HG02938 (cell line): Measurements from ENCODE around the gene PRIMA1.

ENCODE experiments used
- ATAC-seq: cut with Tn5 transposase; IDR thresholded peaks from one replicate; pipeline ENCODE4 v1.9.1; 2021; ENCODE audit warnings: mild to moderate bottlenecking, moderate library complexity; ENCODE audit not compliant: unreplicated experiment

The PRIMA1 gene

DNA sequence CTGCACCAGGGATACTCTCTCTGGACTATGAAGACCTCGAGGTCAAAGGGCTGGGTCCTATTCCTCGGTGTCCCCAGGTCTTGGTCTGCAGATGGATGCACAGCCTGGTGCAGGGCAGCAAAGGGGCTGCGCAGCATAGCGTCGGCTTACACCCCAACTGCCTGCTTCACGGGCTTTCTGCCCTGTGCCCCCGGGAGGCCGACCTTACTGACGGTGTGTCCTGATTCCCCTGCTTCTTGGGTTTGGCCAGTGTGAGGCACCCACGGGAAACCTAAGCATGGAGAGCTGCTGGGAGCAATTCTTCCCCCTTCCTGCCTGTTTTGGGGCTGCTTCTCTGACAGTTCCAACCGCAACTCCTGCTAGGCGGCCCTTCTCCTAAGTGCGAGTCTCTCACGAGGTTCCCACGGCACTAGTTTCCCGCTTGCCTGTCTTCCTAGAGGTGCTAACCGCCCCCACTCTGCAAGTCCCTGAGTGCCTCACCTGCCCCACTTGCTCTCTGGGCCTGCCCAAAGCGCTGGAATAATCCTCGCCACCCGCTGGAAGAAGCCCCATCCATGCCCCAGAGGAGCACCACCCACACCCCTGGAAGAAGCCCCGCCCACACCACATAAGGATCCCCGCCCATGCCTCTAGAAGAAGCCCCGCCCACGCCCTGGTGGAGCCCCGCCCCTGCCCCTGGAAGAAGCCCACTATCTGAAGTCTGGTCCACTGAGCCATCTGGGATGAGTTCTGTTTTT is 54.0 kb downstream of the PRIMA1 start:
- ATAC-seq = no peak

DNA sequence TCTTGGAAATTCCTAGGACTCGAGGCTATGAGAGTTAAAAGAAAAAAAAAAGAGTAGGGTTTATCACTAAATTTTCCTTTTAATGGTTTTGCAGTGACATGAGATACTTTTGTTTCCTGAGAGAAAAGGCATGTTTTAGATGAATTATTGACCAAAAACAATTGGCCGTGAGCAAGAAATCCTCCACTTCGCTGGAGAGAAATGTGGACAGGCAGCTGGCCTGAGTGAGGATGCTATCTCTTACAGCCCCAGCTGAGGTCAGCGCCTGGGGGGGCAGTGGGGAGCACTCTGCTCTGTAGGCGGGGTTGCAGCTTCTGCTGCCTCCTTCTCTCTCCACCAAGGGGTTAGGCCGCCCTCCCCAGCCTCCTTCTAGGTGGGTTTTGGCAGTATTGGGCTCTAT is 54.7 kb downstream of the PRIMA1 start:
- no peak for ATAC-seq

DNA sequence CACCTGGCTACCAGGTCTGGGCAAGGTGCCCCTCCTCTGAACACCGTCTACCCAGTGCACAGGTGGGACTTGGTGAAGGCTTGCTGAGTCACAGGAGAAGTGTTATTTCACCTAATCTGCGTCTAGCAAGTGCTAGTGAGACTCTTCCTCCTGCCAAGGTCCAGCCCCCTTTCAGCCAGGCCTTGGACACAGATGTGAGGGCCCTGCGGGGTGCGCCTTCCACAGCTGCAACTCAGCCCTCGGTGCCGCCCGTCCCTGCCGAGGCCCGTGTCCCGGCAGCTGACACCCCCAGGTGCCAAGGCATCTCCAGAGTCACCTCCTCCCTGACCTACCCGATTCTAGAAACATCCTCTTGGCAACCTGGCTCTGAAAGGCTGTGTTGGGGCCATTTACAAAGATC is 55.1 kb downstream of the PRIMA1 start:
- ATAC-seq = no peak

DNA sequence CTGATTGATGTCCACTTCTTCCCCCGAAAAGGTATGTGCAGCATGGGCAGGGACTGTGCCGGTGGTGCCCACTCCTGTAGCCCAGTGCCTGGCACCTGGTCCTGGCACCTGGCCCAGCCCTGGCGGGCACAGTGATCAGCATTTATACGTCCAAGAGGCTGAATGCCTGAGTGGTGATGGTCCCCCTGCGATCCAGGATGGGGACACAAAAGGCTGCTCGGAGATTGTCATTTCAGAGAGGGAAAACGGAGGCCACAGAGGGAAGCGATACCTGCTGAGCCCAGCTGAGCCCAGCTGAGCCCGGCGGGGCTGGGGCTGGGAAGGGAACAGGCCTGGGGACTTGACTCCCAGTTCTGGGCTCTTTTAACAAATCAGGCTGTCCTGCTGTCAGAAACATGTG is 55.8 kb downstream of the PRIMA1 start:
- ATAC-seq = no peak

DNA sequence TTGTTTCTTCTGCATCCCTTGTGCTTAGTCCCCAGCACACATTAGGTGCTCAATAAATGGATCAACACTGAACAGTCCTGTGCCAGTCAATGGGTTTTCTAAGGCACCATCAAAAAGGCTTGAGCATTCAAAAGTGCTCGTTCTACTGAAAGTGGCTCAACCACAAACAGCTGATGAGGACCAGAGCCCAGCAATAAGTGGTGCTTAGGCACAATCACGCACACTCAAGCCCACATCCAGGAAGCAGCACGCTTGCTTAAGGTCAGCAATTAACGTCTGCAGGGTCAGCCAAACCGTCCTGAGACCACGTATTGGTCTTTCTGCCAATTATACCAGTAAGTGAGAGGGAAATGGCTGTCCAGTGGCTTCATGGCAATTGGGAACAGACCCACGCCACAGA is 56.5 kb downstream of the PRIMA1 start:
- ATAC-seq = no peak

- ATAC-seq = no peak
These were observed 58.3 kb downstream of the PRIMA1 start for GRCh38 chr14:93729993-93730392.

- ATAC-seq = no peak
These were observed 59.7 kb downstream of the PRIMA1 start for GRCh38 chr14:93728651-93729016.

GRCh38 chr14:93727917-93728650 is 60.2 kb downstream of the PRIMA1 start:
- ATAC-seq = no peak

- no peak for ATAC-seq
These were observed 61.1 kb downstream of the PRIMA1 start for GRCh38 chr14:93727039-93727740.

DNA sequence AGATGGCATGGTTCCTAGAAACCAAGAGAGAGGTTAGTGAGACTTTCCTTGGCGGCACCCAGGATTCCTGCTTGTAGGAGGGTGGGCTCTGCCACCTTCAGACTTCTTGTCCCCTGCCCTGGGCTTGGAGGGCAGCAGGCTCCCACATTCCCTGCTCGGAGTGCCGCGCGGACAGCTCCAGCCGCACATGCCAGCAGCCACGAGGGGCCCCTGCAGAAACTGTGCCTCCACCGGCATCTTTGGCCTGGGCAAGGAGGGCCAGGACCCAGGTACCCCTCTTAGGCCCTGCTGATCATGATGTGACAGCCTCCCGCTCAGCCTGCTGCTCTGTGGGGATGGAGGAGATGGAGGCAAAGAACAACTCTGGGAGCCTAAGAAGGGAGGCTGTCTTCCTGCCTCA is 62.3 kb downstream of the PRIMA1 start:
- ATAC-seq = no peak

- ATAC-seq = no peak
These were observed 63.2 kb downstream of the PRIMA1 start for GRCh38 chr14:93725002-93725582.

GRCh38 chr14:93723001-93723400 is 65.3 kb downstream of the PRIMA1 start:
- no peak for ATAC-seq

- ATAC-seq = no peak
These were observed 67.3 kb downstream of the PRIMA1 start for GRCh38 chr14:93720981-93721483.

- ATAC-seq = no peak
These were observed 68.0 kb downstream of the PRIMA1 start for GRCh38 chr14:93720076-93720815.

- no peak for ATAC-seq
These were observed 69.0 kb downstream of the PRIMA1 start for GRCh38 chr14:93719256-93719655.

DNA sequence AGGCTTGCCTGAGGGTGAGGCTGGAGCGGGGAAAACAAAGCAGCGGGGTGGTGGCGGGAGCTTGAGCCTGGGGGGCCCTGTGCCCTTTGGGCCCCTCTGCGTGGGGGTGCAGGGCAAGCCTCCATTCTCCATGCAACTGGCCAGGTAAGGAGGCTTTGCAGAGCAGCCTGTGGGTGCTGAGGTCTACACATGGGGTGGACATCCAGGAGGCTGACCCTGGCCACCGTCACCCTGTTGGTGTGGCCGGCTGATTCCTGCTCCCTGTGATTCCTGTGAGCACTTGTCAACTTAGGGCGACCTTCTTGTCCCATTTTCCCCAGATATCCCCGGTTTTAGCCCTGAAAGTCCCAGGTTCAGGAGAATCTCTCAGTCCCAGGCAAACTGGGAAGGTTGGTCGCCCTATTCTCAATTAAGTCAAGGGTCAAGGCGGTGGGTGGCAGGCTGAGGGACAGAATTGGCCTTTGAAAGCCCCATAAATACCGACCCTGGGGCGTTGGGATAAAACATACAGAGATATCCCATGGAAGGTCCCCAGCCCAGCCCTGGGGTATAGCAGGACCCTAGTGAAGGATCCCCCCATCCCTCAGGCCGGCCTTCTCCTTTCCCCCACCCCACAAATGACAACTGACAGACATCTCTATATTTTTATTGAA is 70.5 kb downstream of the PRIMA1 start:
- ATAC-seq = no peak

GRCh38 chr14:93716746-93717667 is 71.3 kb downstream of the PRIMA1 start:
- no peak for ATAC-seq

- no peak for ATAC-seq
These were observed 72.1 kb downstream of the PRIMA1 start for GRCh38 chr14:93716002-93716745.
